Stimulated activated CD4-positive, alpha-beta T cell treated with anti-CD3 and anti-CD28 coated beads, Interleukin-12 subunit alpha, Interleukin-12 subunit beta, amount 100 ng/mL, for 24 hours (primary cell): ENCODE measurements around the gene FUT1.
A peak's percentile ranks its signal among the peaks of the same experiment; 100 is the strongest.

Experiments used
- DNase-seq, 2 experiments: peaks; one replicate each; pipeline ENCODE4 v3.0.0-alpha.2; 2020; ENCODE audit warnings: low read depth in 2 of 2

FUT1 gene

GRCh38 chr19:48741129-48741999 lies 11.1 kb downstream of the FUT1 start:
- DNase-seq, result no peak

DNA sequence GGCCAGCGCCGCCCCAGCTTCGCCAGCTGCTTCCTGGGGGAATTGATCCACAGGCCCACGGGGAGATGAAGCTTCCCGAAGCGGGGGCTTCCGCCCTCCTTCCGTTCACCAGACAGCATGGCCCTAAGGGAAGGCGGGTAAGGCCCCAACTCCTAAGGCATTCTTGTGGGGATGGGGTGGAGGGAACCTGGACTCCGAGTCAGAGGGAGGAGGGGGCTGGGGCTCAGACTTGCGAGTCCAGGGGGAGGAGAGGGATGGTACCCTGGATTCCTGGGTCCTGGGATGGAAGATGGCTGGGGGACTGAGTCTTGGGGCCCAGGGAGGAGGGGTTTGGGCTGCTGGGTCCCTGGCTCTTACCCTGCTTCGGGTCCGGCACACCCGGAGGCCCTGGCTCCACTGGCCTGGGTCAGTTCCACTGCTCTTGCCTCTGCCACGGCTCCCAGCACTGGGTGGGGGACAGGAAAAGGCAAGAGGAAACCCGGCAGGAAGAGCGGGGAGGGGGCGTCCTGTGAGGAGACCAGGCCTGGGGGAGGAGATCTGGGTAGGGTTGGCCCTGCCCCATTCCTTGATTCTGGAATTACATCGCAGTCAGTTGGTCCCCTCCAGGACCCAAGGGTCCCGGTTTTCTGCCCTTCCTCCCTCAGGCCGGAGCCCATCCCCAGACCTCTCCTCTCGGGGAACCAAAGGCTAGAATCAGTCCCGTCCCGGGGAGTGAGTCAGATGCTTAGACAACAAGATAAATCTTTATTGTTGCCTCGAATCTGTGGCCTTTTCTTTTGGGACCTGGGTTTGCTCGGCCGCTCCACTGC lies 12.1 kb downstream of the FUT1 start, which contains the start of gene RASIP1:
Gene RASIP1 (minus strand): TSS at position 447 of the 809 bp plus-strand sequence. CDS start 328 bp downstream, at position 119.
- DNase-seq, result no peak

GRCh38 chr19:48739404-48740163 lies 12.9 kb downstream of the FUT1 start:
- DNase-seq, result no peak

DNA sequence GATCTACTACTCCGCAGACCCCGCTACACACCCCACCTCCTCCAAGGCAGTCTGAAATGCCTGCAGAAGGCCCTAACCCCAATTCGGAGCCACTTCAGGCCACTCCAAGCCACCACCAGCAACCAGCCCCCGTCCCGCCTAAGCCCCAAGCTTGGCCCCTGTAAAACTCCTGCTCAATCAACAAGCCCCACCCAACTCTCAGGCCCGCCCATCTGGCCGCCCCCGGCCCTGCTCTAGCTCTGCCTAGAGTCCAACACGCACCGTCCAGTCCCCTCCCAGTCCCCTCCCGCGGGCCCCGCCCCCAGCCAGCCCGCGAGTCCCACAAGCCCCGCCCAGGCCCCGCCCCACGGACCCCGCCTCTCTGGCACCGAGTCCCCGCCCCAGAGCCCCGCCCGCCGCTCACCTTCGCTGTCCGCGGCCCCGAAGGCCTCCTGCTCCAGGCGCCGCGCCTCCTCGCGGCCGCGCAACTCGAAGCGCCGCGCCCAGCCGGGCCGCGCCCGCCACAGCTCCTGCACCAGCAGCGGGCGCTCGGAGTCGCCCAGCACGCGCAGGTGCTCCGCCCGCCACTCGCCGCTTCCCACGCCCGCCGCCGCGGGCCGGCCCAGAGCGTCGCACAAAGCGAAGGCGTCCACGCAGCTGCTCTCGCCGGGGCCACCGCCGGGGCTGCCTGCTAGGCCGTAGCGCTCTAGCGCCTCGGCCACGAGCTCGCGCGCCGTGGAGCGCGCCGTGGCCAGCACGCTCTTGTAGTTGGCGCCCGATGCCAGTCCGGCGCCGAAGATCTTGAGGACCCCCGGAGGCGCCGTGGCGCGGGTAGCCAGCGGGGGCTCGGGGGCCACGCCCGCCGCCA lies 13.7 kb downstream of the FUT1 start:
- DNase-seq, result peak; percentile 80 to 95

- DNase-seq, result no peak
Observed at GRCh38 chr19:48737360-48737998, 15.0 kb downstream of the FUT1 start.

DNA sequence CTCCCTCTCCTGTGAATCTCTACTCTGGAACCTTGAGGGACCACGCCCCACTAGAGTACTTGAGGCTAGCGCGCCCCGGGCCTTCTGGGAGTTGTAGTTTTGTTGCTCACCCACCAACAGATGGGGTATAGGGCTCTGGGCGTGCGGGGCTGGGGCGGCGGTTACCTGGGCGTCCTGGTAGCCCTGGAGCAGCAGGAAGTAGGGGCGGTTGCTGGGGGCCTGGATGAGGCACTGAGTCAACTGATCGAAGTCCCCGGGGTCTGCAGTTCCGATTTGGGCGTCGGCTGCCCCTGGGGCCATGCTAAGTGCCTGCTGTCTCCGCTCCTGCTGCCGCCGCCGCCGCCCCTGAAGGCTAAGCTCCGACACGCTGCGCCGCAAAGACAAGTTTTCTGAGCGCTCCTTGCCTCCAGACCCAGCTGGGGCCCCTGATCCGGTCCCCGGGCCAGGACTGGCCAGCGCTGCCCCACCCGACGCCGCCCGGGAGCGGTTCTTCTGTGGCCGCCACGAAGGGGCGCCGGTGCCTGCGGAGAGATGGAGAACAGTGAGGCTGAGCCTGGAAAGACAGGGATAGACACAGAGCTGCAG lies 17.3 kb downstream of the FUT1 start:
- no peak for DNase-seq

GRCh38 chr19:48734625-48735024 lies 17.8 kb downstream of the FUT1 start:
- DNase-seq, result no peak

DNA sequence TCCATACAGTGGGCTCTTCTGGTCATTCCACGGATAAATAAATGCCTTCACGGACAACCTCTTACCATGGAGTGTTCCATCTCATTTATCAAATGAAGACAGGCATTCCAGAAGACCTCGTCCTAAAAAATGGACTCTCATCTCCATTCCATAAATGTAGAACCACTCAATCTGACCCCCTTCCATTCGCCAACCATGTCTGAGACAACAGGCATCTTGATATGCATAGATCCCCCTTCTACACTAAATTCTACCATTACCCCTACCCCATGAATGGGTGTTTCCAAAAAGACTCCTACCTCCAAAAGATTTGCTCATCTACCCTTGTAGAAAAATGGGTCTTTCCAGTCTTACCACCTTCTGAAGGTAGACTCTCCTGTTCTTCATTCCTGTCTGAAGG lies 21.0 kb downstream of the FUT1 start:
- DNase-seq, result no peak

- no peak for DNase-seq
Observed at GRCh38 chr19:48728911-48729664, 23.4 kb downstream of the FUT1 start.

GRCh38 chr19:48726556-48726955 lies 25.9 kb downstream of the FUT1 start:
- DNase-seq, result no peak

DNA sequence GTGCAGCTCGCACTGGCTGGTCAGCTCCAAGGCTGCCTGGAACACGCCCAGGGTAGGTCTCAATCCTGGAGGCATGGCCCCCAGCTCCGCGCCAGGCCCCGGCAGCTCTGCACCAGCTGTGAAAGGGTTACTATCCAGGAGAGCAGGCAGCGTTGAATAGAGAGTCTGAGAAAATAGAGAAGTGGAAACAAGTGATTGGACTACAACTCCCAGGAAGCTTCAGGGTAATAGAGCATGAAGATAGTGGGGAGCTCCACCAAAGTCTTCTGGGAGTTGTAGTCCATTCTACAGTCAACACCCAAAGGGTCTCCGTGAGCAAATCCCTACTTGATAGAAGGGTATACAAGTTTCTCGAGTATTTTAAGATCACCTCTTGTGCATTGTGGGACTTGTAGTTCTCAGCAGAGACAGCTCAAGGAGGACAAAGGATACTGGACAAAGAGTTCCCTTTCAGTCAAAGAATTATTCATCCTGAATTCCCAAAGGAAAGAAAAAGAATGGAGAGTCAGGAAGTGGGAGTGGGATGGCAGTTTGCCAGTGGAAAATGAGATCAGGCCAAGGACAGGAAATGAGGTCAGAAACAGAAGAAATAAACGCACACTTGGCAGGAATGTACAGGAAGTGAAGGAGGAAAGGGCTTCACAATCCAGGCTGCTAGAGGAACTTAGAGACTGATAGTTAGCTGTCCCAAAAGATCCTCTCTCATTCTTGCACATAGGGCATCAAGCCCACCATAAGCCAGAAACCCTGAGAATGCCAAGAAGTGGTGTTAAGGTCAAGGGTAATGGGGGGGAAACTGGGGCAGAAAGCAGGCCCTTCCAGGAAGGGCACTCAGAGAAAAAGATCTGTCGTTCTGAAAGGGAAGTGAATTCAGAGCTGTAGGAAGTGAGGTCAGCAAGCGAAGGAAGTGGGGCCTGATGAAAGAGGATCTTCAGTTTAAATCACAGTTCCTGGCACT lies 27.4 kb downstream of the FUT1 start:
- no peak for DNase-seq

DNA sequence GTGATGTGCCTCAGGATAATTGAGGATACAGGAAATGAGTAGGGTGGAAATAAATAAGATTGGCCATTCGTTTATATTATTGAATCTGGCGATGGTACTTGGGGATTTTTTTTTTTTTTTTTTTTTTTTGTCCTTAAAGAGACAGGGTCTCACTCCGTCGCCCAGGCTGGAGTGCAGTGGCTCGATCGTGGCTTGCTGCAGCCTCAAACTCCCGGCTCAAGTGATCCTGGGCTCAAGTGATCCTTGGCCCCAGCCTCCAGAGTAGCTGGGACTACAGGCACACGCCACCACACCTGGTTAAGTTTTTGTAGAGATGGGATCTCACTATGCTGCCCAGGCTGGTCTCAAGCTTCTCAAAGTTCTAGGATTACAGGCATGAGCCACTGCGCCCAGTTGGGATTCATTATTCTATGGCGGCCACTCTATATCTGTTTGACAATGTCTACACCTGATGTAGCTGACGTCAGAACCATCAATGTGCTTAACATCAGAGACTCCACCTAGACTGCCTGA lies 30.2 kb downstream of the FUT1 start:
- no peak for DNase-seq

- DNase-seq, result peak; percentile 89 to 90
Observed at GRCh38 chr19:48720613-48721296, 31.7 kb downstream of the FUT1 start.

DNA sequence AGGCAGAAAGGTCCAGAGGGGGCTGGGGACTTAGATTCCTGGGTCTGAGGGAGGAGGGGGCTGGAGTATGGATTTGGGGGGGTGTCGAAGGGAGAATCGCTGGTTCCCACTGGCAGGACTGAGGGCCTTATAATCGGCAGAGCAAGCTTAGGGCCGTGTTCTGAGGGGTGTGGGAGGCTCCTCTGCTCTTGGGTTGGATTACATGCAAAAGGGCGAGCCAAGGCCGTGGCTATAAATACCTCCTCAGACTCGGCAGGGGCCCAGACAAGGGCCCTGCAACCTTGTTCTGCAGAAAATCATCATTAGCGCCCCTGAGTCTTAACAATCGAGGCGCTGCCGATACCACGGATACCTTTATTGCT lies 32.2 kb downstream of the FUT1 start:
- DNase-seq, result no peak

GRCh38 chr19:48719263-48720171 lies 32.9 kb downstream of the FUT1 start, which contains the start of gene MAMSTR:
TSS of gene MAMSTR (minus strand) at chr19:48719725. CDS start at chr19:48719031, 694 bp downstream.
- no peak for DNase-seq

DNA sequence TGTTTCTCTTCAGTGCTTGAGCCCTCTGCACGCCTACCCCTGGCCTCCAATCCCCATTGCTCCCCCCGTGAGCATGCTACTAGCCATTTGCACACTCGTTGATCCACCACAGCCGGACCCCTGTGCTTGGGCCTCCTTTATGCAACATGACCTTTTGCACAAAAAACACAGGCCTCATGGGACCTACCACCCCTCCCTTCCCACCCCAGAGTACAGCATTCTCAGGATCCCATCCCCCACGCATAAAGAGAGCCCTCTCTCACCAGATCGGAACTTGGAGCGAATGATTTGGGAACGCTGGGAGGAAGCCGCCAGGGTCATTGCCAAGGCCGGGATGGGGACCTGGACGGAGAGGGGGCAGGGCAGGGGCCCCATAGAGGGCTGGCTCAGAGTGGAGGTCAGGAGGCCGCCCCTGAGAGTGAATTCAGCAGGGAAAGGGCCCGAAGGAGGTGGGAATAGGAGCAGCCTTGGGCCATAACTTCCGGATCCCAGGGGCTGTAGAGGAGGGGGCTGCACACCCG lies 33.7 kb downstream of the FUT1 start:
- no peak for DNase-seq
